Activated CD4-positive, alpha-beta T cell treated with anti-CD3 and anti-CD28 coated beads, Interleukin-2, amount 10 ng/mL, durations not matched to agents 24 days and 14 days (primary cell): ENCODE measurements around the gene CRYBA1. TPM values are rescaled to one million over a fixed set of nuclear protein-coding genes. Genes with fewer than 3 reads are reported as not detected.
"Not testable (repeated sequence)": the region's sequence is repeated elsewhere in the genome, so short reads cannot be mapped to it uniquely, and the experiment has no call there.

Experiments
- DNase-seq: peaks from one replicate; pipeline ENCODE4 v3.0.0; 2022
- H3K27ac Mint-ChIP-seq: one replicate; pipeline ENCODE4 v1.8.0; 2022; ENCODE audit warnings: mild to moderate bottlenecking, mixed read lengths
- H3K27me3 Mint-ChIP-seq: one replicate; pipeline ENCODE4 v1.8.0; 2022; ENCODE audit warnings: mixed read lengths
- H3K36me3 Mint-ChIP-seq: one replicate; pipeline ENCODE4 v1.8.0; 2022; ENCODE audit warnings: low read depth, mild to moderate bottlenecking, mixed read lengths
- H3K4me1 Mint-ChIP-seq: one replicate; pipeline ENCODE4 v1.8.0; 2021; ENCODE audit warnings: mixed read lengths
- H3K4me3 Mint-ChIP-seq: one replicate; pipeline ENCODE4 v1.8.0; 2022; ENCODE audit warnings: mild to moderate bottlenecking, moderate library complexity, mixed read lengths
- H3K9me3 Mint-ChIP-seq: one replicate; pipeline ENCODE4 v1.8.0; 2021; ENCODE audit warnings: mixed read lengths
- intact Hi-C: fragments of 100-400 bp; cut with micrococcal nuclease; formaldehyde crosslinking; loops from one replicate; pipeline ENCODE4 v1.15.1; 2023
- total RNA-seq: library from RNA; stranded (reverse); gene quantifications from 2 replicates; pipeline ENCODE4 v1.2.3, GENCODE V29; 2022

CRYBA1 gene, protein sequence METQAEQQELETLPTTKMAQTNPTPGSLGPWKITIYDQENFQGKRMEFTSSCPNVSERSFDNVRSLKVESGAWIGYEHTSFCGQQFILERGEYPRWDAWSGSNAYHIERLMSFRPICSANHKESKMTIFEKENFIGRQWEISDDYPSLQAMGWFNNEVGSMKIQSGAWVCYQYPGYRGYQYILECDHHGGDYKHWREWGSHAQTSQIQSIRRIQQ
- not detected in 2 replicates for total RNA-seq

DNA sequence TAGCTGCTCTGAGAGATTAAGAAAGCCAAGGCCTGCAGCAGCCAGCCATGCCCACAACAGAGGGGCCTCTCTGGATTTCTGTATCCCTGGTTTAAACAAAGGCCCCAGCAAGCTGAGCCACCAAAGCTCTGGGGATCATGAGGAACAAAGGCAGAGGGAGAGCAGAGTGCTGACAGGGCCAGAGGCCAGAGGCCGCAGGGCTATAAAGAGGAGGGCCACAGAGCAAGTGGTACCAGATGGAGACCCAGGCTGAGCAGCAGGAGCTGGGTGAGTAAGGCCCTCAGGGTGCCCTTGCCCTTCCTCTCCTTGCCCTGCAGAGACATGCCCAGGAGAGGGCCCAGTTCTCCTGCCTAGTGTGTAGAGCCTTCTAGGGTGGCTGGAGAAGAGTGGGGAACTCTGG is at the start of gene CRYBA1:
Gene CRYBA1, plus strand, starts transcription at position 232 of the 400 bp plus-strand sequence. Its CDS starts 5 bp downstream, at position 237.
- Mint-ChIP-seq H3K4me3 (no peak within 1 kb of the TSS), H3K27ac (no peak within 1 kb of the TSS), H3K36me3 (no peaks in the 10 kb centered on the region), H3K4me1 (no peaks in the 10 kb centered on the region), H3K9me3 (no peaks in the 10 kb centered on the region), H3K27me3 (peaks cover 1% of the 10 kb centered on the region)
- intact Hi-C loops, result no loop called here
- DNase-seq, result no peak

- no peak for DNase-seq
- Mint-ChIP-seq H3K4me1 (peaks cover 3% of the 10 kb centered on the region), H3K9me3 (no peaks in the 10 kb centered on the region), H3K27ac (no peak overlapping the region), H3K4me3 (no peak overlapping the region), H3K36me3 (no peaks in the 10 kb centered on the region), H3K27me3 (peaks cover 15% of the 10 kb centered on the region)
- intact Hi-C loops, result no loop called here
Measured at GRCh38 chr17:29197516-29198272, 49.0 kb upstream of the CRYBA1 start.

DNA sequence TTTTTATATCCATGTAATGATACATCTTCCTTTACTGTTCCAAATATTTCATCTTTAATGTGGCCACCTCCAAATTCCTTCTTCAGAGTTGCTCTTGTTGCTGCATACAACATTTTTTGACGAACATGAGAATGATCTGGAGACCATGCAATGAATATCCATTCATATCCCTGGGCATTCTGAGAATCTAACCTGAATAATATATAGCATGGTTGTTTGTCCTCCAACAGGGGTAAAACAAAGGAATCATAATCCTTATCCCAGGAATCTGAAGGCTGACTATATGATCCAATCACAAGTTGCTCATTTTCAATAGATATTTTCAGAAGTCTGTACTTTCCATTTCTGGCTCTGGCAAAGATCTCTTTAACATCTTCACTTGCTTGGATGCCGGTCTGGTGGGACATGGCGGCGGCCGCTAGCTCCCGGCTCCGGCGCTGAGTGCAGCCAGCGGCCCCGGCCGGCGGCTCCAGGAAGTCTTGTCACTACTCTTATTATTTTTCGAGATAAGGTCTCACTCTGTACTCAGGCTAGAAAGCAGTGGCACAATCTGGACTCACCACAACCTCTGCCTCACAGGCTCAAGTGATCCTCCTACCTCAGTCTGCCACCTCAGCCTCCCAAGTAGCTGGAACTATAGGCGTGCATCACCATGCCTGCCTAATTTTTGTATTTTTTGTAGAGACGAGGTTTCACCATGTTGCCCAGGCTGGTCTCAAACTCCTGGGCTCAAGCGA is 42.4 kb upstream of the CRYBA1 start:
- H3K9me3 Mint-ChIP-seq, DNase-seq, H3K27ac Mint-ChIP-seq, H3K36me3 Mint-ChIP-seq, H3K4me1 Mint-ChIP-seq, intact Hi-C loops, H3K4me3 Mint-ChIP-seq: not testable (repeated sequence)
- H3K27me3 Mint-ChIP-seq, result peaks cover 23% of the 10 kb centered on the region

- H3K4me1 Mint-ChIP-seq, result no peaks in the 10 kb centered on the region
- intact Hi-C loops, result no loop called here
- H3K36me3 Mint-ChIP-seq, result no peaks in the 10 kb centered on the region
- no peak overlapping the region for H3K27ac Mint-ChIP-seq
- no peak for DNase-seq
- H3K9me3 Mint-ChIP-seq, result no peaks in the 10 kb centered on the region
- H3K27me3 Mint-ChIP-seq, result peaks cover 22% of the 10 kb centered on the region
- H3K4me3 Mint-ChIP-seq, result no peak overlapping the region
Measured at GRCh38 chr17:29205047-29205446, 41.6 kb upstream of the CRYBA1 start.

GRCh38 chr17:29207975-29208374 is 38.7 kb upstream of the CRYBA1 start:
- no peak overlapping the region for H3K4me3 Mint-ChIP-seq
- no peaks in the 10 kb centered on the region for H3K4me1 Mint-ChIP-seq
- peaks cover 15% of the 10 kb centered on the region for H3K27me3 Mint-ChIP-seq

DNA sequence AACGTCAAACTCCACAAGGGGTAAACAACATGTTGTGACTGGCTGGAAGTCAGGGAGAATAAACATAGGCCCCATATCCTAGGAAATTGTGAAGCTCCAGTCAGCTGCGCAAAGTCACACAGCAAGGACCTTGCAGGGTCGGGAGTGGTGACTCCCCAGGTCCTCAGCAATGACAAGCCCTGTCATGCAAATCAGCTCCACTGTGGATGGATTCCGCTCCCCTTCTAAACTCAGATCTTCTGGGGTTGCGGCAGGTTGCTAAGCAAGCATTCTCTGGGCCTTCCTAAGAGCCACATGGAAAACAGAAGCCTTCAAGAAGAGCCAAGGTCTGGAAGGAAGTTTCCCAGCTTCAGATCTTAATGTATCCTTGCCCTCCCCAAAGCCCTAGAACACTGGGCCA is 37.6 kb upstream of the CRYBA1 start:
- no peak overlapping the region for H3K4me3 Mint-ChIP-seq
- no peaks in the 10 kb centered on the region for H3K36me3 Mint-ChIP-seq
- H3K27ac Mint-ChIP-seq, result no peak overlapping the region
- no peak for DNase-seq
- H3K4me1 Mint-ChIP-seq, result no peaks in the 10 kb centered on the region
- intact Hi-C loops, result no loop called here
- H3K27me3 Mint-ChIP-seq, result peaks cover 12% of the 10 kb centered on the region
- H3K9me3 Mint-ChIP-seq, result no peaks in the 10 kb centered on the region

More at GRCh38 chr17:29207975-29208374, 38.7 kb upstream of the CRYBA1 start:
- no peaks in the 10 kb centered on the region for H3K36me3 Mint-ChIP-seq
- intact Hi-C loops, result no loop called here
- no peak for DNase-seq
- H3K27ac Mint-ChIP-seq, result no peak overlapping the region
- no peaks in the 10 kb centered on the region for H3K9me3 Mint-ChIP-seq

GRCh38 chr17:29210879-29211278 is 35.8 kb upstream of the CRYBA1 start:
- Mint-ChIP-seq H3K27me3 (peaks cover 3% of the 10 kb centered on the region), H3K4me3 (no peak overlapping the region), H3K27ac (no peak overlapping the region), H3K9me3 (no peaks in the 10 kb centered on the region), H3K4me1 (no peaks in the 10 kb centered on the region), H3K36me3 (no peaks in the 10 kb centered on the region)
- no peak for DNase-seq
- intact Hi-C loops, result no loop called here

- no peak for DNase-seq
- H3K27ac Mint-ChIP-seq, result no peak overlapping the region
- intact Hi-C loops, result no loop called here
- H3K4me1 Mint-ChIP-seq, result no peaks in the 10 kb centered on the region
- no peaks in the 10 kb centered on the region for H3K9me3 Mint-ChIP-seq
- H3K4me3 Mint-ChIP-seq, result no peak overlapping the region
- no peaks in the 10 kb centered on the region for H3K36me3 Mint-ChIP-seq
- H3K27me3 Mint-ChIP-seq, result peaks cover 5% of the 10 kb centered on the region
Measured at GRCh38 chr17:29212094-29212631, 34.5 kb upstream of the CRYBA1 start.

- H3K27ac Mint-ChIP-seq, result no peak overlapping the region
- intact Hi-C loops, result no loop called here
- DNase-seq, result no peak
- peaks cover 5% of the 10 kb centered on the region for H3K27me3 Mint-ChIP-seq
- H3K4me1 Mint-ChIP-seq, result no peaks in the 10 kb centered on the region
- no peak overlapping the region for H3K4me3 Mint-ChIP-seq
- no peaks in the 10 kb centered on the region for H3K36me3 Mint-ChIP-seq
- H3K9me3 Mint-ChIP-seq, result no peaks in the 10 kb centered on the region
Measured at GRCh38 chr17:29212681-29213121, 34.0 kb upstream of the CRYBA1 start.

DNA sequence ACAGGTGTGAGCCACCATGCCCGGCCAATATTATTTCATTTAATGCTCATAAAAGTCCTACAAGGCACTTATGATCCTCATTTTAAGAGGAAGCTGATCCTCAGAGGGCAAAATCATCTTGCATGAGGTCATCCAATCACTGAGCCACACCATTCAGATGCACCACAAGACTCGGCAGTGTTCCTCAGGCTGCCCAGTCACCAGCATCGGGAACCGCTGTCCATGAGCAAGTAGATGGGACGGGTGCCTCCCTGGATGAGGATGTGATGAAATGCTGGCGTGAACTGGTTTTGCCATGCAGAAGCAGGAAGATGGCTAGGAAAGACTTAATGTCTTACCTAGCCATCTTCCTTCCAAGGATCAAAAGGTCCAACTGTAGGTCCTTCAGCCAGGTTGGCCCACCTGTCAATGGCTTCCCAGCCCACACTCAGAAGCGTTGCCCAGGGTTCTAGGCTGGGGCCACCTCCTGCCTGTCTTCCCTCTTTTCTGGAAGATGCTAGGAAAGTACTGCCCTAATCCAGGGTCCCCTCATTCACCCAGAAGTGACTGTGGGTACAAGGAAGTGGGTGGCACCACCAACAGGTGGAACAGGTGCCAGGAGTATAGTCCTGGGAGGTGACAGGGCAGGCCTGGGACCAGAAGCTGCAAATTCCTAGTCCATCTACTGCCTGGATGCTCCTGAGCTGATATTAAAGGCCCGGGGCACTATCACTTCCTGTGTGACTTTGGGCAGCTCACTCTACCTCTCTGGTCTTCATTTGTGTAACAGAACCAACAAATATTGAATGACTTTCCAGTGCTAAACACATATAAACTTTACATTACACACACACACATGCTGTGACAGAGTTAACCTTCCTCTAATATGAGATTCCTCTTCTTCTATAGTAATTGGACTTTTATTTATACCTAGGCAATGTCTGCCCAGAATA is 32.2 kb upstream of the CRYBA1 start:
- no peak overlapping the region for H3K27ac Mint-ChIP-seq
- H3K9me3 Mint-ChIP-seq, result no peaks in the 10 kb centered on the region
- no peaks in the 10 kb centered on the region for H3K36me3 Mint-ChIP-seq
- H3K4me1 Mint-ChIP-seq, result peaks cover under 1% of the 10 kb centered on the region
- H3K27me3 Mint-ChIP-seq, result peaks cover 2% of the 10 kb centered on the region
- no peak overlapping the region for H3K4me3 Mint-ChIP-seq
- DNase-seq, result no peak
- intact Hi-C loops, result no loop called here

DNA sequence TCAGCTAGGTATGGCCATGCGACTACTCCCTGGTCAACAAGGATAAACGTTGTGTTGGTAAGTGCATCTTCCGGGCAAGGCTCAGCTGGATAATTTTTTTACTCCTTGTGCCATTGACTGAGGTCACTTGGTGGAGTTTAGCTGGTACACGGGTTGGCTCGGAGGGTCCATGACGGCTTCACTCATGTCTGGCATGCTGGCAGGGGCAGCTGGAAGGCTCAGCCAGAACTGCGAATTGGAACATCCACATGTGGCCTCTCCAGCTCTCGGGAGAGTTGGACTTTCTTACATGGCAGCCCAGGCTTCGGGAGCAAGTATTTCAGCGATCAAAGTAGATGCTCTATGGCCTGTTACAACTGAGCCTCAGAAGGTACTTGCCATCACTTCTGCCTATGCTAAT is 31.5 kb upstream of the CRYBA1 start:
- Mint-ChIP-seq H3K4me3 (no peak overlapping the region), H3K36me3 (no peaks in the 10 kb centered on the region), H3K9me3 (no peaks in the 10 kb centered on the region), H3K27ac (no peak overlapping the region), H3K4me1 (peaks cover 4% of the 10 kb centered on the region), H3K27me3 (peaks cover 5% of the 10 kb centered on the region)
- intact Hi-C loops, result no loop called here
- no peak for DNase-seq

GRCh38 chr17:29215717-29216116 is 30.9 kb upstream of the CRYBA1 start:
- H3K36me3 Mint-ChIP-seq, result no peaks in the 10 kb centered on the region
- H3K4me1 Mint-ChIP-seq, result peaks cover 4% of the 10 kb centered on the region
- no peaks in the 10 kb centered on the region for H3K9me3 Mint-ChIP-seq
- no peak overlapping the region for H3K27ac Mint-ChIP-seq
- no peak for DNase-seq
- H3K4me3 Mint-ChIP-seq, result no peak overlapping the region
- intact Hi-C loops, result no loop called here
- H3K27me3 Mint-ChIP-seq, result peaks cover 5% of the 10 kb centered on the region

GRCh38 chr17:29216181-29216580 is 30.5 kb upstream of the CRYBA1 start:
- peaks cover 5% of the 10 kb centered on the region for H3K27me3 Mint-ChIP-seq
- intact Hi-C loops, result no loop called here
- H3K36me3 Mint-ChIP-seq, result no peaks in the 10 kb centered on the region
- DNase-seq, result no peak
- H3K4me3 Mint-ChIP-seq, result no peak overlapping the region
- H3K9me3 Mint-ChIP-seq, result no peaks in the 10 kb centered on the region
- H3K27ac Mint-ChIP-seq, result no peak overlapping the region
- peaks cover 4% of the 10 kb centered on the region for H3K4me1 Mint-ChIP-seq
